HUDEP-2 (cell line): ENCODE measurements around the gene SORT1.

Experiments used
- DNase-seq, 76 experiments: peaks; one replicate each; lab custom pipeline; 2025; ENCODE audit not compliant: unreplicated experiment in 76 of 76; lab: John Stamatoyannopoulos, UW

SORT1 gene

GRCh38 chr1:109280862-109281261 lies 116.9 kb downstream of the SORT1 start:
- no peak for DNase-seq

- peak in 7 of 76 experiments; percentile 10 to 42 (median 21) for DNase-seq
Measured at GRCh38 chr1:109279615-109280278, 118.0 kb downstream of the SORT1 start.

- DNase-seq = peak in 74 of 76 experiments; percentile 9 to 88 (median 70)
Measured at GRCh38 chr1:109277434-109278204, 120.1 kb downstream of the SORT1 start.

- DNase-seq = no peak
Measured at GRCh38 chr1:109275706-109276345, 121.9 kb downstream of the SORT1 start.

- DNase-seq = no peak
Measured at GRCh38 chr1:109274533-109275476, 122.9 kb downstream of the SORT1 start.

GRCh38 chr1:109273570-109274288 lies 124.0 kb downstream of the SORT1 start:
- no peak for DNase-seq

GRCh38 chr1:109272831-109273547 lies 124.7 kb downstream of the SORT1 start:
- DNase-seq = no peak

GRCh38 chr1:109272021-109272799 lies 125.5 kb downstream of the SORT1 start:
- no peak for DNase-seq

- no peak for DNase-seq
Measured at GRCh38 chr1:109271458-109271857, 126.3 kb downstream of the SORT1 start.

- no peak for DNase-seq
Measured at GRCh38 chr1:109270623-109271317, 126.9 kb downstream of the SORT1 start.

GRCh38 chr1:109269981-109270622 lies 127.6 kb downstream of the SORT1 start:
- DNase-seq = no peak

GRCh38 chr1:109269212-109269980 lies 128.3 kb downstream of the SORT1 start:
- DNase-seq = no peak

GRCh38 chr1:109268431-109269211 lies 129.1 kb downstream of the SORT1 start:
- no peak for DNase-seq

- DNase-seq = no peak
Measured at GRCh38 chr1:109267743-109268300, 129.9 kb downstream of the SORT1 start.

GRCh38 chr1:109266965-109267364 lies 130.8 kb downstream of the SORT1 start:
- no peak for DNase-seq
